ENCODE data around the gene DPP7.

DPP7 gene

DNA sequence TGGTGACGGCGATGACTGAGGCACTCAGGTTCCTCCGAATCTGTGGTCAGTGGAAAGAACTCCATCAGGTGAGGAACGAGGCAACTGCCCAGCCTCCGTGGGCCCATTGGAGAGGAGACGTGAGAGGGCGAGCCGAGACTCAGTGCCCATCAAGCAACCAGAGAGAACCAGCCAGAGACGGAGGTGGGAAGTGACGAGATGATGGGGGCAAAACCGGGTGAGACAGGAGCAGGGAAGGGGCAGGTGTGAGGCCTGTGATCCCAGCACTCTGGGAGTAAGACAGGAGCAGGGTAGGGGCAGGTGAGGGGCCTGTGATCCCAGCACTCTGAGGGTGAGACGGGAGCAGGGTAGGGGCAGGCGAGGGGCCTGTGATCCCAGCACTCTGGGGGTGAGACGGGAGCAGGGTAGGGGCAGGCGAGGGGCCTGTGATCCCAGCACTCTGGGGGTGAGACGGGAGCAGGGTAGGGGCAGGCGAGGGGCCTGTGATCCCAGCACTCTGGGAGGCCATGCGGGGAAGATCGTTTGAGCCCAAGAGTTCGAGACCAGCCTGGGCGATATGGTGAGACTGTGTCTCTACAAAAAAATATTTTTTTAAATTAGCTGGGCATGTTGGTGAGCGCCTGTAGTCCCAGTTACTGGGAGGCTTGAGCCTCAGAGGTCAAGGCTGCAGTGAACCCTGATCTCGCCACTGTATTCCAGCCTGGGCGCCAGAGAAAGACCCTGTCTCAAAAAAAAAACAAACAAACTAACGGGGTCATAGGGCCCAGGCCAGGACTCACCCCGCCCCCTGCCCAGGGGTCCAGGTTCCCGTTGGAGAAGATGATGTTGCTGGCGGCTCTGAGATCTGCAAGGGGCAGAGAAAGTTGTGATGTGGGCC lies 3.4 kb downstream of the DPP7 start:
- DNase-seq (ENCODE audit: low read depth), result no peak

DNA sequence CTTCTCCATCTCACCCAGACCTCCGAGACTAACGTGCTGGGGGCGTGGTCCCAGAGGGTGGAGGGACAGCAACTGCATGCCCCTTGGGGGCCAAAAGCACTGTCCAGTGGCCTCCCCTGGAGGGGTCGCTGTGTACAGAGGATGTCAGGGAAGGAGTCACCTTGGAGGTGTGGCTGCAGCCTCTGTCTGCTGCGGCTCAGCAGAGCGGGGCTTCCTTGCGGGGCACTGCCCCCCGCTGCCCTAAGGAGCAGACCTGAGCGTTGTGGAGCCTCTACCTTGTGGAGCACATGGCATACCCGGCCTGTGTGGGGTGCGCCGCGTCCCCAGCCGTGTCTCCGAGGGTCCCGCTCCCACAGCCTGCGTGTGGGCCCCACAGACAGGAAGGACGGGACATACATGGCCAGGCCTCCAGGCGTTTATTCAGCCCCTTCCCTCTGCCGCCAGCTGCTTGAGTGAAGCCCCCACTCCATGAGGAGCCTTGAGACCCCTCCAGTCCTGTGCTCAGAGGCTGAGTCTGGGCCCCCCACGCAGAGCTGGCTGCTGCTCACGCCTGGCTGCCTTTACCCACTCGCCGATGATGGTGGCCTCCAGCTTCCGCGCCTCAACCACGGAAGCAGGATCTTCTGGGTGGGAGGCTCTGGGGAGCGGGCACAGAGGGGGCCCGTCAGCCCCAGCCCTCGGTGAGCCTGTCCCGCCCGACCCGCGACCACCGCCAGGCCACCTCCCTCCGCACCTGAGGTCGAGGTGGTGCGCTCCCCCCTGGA lies 4.2 kb downstream of the DPP7 start:
- DNase-seq (ENCODE audit: low read depth), result no peak

DNA sequence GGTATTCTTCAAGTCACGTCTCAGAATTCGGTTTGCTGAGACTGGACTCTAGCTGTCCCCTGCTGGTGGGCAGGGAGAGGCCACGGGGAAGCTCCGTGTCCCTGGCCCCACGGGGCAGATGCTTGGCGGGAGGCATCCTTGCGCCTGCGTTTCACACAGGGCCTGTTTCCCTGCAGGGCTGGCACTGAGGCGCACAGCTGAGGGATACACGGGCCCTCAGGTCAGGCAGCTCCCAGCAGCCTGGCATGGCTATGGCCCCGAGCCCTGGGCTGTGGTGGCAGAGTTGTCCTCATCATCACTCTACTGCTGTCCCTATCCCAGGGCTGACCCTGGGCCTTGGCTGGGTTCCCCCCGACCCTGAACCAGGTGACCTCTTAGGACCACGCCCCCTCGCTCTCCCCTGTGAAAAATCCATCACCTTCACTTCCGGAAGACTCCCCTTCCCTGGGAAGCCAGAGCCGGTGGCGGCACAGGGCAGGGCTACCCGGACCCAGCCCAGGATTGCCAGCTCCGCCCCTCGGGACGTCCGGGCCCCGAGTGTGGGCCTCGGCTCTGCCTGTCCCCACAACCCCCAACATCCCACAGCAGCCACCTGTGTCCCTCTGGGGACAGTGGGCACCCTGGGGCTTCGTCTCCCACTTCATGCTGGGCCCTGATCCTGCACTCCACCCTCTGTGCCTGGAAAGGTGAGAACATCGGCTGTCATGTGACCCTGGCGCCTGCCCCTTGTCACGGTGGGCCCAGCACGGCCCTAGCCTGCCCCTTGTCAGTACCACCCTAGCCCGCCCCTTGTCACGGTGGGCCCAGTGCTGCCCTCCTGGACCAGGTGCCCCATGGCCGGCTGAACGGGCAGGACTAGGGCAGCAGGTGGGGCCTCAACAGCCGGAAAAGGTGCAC lies 5.0 kb downstream of the DPP7 start:
- DNase-seq (ENCODE audit: low read depth), result no peak

DNA sequence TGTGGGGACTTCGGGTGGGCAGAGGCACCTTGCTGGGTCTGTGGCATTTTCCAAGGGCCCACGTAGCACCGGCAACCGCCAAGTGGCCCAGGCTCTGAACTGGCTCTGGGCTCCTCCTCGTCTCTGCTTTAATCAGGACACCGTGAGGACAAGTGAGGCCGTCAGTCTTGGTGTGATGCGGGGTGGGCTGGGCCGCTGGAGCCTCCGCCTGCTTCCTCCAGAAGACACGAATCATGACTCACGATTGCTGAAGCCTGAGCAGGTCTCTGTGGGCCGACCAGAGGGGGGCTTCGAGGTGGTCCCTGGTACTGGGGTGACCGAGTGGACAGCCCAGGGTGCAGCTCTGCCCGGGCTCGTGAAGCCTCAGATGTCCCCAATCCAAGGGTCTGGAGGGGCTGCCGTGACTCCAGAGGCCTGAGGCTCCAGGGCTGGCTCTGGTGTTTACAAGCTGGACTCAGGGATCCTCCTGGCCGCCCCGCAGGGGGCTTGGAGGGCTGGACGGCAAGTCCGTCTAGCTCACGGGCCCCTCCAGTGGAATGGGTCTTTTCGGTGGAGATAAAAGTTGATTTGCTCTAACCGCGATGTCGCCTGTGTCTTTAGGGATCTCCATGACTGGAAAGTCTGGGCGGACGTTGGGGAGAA lies 5.8 kb downstream of the DPP7 start:
- DNase-seq (ENCODE audit: low read depth), result no peak

DNA sequence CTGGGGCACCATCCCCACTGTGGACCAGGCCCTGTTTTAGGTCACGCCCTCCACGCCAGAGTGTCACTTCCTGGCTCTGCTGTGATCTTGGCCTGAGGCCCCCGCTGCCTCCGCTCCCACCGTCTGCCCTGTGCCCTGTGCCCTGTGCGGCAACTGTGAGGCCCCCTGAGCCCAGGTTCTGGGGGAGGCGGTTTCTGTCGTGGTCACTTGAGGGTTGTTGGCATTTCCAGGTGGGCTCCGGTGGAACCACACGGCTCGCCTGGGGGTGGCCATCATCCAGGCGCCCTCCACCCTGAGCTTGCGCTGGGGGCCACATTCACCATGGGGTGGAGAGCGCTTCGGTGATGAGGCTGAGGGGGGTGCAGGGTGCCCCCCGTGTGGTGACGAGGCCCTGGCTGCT lies 6.6 kb downstream of the DPP7 start:
- no peak for DNase-seq (ENCODE audit: low read depth)

DNA sequence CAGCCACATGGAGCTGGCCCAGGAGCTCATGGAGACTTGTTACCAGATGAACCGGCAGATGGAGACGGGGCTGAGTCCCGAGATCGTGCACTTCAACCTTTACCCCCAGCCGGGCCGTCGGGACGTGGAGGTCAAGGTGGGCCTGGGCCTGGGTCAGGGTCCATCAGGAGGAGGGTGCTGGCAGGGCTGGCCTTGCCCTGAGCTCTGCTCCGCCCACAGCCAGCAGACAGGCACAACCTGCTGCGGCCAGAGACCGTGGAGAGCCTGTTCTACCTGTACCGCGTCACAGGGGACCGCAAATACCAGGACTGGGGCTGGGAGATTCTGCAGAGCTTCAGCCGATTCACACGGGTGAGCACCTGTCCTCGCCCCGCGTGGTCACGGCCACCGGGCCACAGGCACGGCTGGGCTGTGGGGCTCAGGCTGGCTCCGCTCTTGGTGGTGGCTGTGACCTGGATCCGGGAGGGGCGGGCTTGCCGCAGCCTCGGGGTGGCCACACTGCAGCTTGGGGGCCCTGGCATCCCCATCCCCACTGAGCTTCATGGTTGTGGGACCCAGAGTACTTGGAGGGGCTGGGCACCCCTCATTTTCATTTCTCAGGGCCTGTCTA lies 7.1 kb downstream of the DPP7 start:
- DNase-seq (ENCODE audit: low read depth), result no peak

DNA sequence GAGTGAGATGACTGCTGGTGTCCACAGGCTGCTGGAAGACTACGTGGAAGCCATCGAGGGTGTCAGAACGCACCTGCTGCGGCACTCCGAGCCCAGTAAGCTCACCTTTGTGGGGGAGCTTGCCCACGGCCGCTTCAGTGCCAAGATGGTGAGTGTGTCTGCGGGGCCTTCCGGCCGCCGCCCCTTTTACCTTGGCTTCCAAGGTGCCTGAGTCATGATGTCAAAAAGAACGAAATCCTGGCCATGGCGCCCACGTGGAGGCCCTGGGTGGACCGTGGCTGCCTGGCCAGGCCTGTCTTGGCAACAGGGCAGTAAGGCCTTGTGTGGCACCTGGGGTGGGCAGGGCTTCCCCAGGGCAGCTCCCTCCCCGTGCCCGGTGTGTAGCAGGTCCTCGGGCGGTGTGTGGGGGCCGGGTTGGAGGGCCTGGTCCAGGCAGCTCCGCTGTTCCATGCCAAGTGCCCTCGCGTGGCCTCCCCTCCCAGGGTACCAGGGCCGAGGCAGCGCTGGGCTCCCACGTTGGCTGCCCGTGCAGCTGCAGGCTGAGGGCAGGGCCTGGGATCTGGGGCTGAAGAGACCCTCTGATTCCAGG lies 7.8 kb downstream of the DPP7 start:
- DNase-seq (ENCODE audit: low read depth), result no peak

DNA sequence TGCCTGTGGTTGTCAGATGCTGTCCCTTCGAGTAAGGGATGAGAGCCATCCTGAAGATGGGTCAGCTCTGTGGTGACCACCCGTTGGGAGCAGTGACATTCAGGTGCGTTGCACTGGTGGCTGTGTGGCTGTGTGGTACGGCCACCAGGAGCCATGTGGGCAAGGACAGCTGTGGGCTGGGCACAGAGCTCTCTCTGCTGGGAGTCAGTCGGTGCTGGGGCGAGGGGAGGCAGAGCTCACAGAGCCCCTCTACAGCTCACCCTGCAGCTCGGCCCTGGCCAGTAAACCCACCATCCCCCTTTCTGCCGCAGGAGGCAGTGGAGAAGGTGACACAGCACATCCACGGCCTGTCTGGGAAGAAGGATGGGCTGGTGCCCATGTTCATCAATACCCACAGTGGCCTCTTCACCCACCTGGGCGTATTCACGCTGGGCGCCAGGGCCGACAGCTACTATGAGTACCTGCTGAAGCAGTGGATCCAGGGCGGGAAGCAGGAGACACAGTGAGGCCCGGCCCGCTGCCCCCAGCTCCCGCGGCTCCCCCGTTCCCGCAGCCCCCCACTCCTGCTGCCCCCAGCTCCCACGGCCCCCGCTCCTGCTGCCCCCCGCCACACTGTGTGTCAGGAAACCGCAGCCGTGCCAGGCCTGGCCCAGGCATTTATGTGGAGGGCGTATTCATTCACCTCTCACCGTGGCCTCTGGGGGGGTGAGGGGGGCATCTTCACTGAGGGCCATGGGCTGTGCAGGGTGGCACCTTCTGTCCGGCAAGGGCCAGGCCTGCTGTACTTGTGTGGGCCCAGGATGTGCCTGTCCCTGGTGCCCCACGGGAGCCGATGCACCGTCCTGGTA lies 8.5 kb downstream of the DPP7 start:
- DNase-seq (ENCODE audit: low read depth), result no peak

DNA sequence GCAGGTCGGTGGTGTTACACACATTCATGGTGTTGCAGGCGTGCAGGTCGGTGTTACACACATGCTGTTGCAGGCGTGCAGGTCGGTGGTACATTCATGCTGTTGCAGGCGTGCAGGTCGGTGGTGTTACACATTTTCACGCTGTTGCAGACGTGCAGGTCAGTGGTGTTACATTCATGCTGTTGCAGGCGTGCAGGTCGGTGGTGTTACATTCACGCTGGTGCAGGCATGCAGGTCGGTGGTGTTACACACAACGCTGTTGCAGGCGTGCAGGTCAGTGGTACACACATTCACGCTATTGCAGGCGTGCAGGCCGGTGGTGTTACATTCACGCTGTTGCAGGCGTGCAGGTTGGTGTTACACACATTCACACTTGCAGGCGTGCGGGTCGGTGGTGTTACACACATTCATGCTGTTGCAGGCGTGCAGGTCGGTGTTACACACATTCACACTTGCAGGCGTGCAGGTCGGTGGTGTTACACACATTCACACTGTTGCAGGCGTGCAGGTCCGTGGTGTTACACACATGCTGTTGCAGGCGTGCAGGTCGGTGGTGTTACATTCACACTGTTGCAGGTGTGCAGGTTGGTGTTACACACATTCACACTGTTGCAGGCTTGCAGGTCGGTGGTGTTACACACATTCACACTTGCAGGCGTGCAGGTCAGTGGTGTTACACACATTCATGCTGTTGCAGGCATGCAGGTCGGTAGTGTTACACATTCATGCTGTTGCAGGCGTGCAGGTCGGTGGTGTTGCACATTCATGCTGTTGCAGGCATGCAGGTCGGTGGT lies 11.1 kb downstream of the DPP7 start:
- no peak for DNase-seq (ENCODE audit: low read depth)

DNA sequence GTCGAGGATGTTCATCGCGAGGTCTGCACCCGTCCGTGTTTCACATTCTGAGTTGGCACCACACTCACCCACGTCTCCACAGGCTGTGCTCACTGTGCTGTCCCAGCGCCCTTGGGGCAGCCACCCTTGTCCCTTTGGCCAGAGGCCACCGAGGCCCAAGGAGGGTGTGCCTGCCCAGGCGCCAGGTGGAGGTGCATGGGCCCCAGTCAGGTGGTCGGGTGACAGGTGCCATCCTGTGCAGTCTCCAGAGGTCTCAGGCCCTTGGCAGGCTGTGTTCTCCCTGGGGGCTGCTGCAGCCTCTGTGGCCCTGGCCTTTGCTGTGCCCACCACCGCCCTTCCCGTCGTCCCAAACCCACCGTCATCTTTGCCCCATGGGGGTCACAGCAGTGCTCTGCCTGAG lies 15.3 kb downstream of the DPP7 start:
- DNase-seq (ENCODE audit: low read depth), result no peak

DNA sequence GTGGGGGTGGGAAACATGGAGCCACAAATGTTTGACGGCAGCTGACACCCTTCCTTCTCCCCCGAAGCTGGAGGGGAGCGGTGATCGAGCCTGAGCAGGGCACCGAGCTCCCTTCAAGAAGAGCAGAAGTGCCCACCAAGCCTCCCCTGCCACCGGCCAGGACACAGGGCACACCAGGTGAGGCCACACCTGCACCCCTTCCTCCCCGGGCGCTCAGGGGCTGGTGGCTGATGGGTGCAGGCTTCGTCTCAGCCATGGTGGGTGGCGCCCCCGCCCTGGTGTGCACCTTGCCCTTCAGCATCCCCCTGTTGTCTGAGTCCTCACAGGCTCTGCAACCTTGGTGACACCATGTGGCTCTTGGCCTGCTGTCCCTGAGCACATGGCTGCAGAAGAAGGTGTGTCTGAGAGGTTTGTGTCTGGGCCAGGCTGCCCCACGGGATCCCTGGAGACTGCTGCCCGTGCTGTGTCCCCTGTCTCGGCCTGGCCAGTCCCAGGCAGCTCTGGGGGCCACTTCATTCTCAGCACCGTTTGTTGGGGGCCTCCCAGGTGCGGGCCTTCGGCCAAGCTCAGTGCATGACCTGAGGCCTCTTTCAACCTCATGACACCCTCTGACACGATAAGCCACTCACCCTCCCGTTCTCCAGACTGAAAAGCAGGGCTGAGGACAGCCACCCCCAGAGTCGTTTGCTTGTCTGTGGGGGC lies 16.6 kb downstream of the DPP7 start:
- no peak for DNase-seq (ENCODE audit: low read depth)

DNA sequence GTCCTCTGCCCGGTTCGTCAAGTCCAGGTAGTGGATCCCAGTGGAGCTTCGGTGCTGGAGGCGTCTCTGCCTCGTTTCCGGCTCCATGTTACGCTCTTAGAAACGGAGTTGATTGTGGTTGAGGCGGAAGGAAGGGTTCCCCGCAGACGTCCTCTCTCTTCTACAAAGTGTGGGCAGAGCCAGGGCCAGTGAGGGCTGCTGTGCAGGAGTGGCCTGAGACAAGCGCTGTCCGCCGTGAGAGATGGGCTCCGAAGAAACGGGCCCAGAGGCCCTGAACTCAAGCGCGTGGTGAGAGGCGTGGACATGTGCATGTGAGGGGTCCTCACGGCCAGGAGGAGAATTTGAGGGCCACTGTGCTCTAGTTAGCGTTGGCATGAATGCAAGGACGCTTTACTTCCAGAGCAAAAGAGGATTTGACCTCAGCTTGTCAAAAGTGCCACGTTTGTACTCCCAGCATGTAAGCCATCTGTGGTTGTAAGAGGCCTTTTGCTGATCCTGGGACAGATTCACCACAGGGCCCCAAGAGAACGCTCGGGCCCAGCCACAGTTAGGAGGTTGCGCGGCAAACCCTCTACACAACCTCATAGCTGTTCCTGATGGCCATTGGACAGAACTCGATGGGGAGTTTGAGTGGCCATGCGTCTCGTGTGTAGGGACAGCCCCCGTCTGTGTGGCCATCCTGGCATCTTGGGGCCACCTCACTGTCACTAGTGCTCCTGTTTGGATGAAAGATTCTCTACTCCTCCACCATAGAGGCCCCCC lies 17.6 kb downstream of the DPP7 start:
- no peak for DNase-seq (ENCODE audit: low read depth)

DNA sequence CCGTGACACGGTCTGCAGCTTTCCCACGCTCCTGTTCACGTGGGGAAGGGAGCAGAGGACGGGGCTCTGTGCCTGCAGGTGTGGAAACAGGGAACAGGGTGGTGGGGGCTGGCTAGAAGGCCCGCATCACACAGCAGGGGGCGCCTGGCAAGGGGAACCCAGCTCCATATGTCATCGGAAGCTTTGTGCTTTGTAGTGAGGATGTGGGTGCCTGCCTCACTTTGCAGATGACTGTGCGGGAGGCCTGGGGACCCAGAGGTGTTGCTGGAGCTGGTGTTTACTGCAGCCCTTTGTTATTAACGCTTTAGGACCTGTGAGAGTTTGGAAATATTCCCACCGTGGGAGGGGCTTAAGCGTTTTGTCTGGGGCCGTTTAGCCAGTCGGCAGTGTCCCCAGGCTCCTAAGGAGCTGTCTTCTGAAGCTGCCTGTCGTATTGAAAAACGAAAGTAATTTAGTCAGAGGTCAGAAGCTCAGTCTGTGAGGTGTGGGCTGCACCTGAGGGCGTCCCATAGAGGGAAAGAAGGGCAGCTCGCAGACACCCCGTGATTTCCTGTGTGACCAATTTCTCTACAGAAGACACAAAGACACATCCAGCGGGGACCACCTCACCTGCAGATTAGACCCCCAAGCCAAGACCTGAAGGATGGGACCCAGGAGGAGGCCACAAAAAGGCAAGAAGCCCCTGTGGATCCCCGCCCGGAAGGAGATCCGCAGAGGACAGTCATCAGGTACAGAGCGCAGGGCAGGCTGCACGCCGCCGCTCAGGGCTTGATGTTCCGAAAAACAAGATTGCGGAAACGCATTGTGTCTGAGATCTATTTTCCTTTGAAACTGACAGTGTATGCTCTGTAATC lies 18.6 kb downstream of the DPP7 start:
- DNase-seq (ENCODE audit: low read depth), result peak; percentile 61

DNA sequence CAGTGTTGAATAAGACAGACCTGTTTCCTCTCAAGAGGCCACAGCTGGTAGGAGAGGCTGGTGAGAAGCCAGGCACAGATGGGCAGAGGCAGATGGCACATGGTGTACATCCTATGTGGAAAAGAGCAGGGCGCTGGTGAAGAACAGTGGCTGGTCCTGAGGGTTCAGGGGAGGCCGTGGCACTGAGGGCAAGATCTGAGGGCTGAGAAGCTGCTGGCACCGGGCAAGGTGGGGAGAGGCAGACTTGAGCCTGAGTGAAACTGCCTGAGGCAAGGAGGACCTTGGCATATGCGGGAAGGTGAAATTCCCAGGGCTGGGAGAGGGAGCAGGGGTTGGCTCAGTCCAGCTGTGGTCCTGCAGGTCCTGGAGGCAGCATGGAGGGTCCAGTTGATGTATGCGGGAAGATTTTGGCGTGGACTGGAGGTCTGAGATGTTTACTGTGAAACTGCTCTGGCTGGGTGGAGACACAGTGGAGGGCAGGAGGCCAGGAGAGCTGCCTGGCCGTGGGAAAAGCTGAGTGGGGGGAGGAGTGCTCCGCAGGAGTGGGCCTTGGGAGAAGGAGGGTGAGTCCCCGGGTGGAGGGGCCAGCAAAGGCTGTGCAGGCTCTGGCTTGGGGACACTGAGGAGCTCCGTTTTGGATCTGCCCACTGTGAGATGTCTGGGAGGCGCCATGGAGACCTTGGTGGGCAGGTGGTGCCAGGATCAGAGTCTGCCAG lies 25.1 kb downstream of the DPP7 start:
- DNase-seq (ENCODE audit: low read depth), result no peak

DNA sequence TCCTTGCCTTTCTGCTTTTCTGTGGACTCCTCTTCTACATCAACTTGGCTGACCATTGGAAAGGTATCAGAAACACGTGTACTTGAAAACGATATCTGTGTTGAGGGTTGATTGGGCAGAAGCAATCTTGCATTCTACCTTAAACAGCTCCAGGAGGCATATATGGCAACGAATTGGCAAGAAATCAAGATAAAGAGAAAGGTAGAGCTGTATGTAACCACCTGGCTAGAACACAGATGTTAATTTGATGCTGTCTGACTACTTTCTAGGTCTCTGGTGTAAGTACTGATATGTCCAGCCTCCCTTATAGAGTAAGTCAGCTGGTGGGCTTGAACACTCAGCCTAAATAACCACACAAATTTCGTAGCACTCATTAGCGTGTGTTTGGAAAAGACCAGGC lies 26.4 kb downstream of the DPP7 start:
- DNase-seq (ENCODE audit: low read depth), result no peak

DNA sequence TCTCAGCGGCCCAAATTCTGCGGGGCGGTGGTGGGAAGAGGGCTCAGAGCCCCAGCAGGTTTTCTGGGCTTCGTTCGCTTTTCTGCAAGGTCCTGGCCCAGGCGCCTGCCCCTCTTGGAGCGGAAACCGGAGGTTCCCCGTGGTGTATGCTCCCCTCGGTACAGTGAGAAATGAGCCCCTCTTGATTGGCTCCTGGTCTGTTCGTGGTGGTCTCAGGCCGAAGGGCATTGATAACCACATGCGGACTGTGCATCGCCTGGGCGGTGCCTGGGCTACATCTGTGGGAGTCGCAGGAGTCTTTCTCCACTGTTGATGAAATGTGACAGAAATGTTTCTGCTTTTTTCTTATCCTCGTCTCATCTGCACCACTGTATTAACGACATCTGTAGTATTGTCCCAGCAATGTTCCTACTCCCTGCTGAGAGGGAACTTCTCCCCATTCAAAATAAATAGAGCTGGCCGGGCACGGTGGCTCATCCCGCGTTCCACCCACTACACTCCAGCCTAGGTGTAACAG lies 27.1 kb downstream of the DPP7 start:
- no peak for DNase-seq (ENCODE audit: low read depth)
